Central memory CD4-positive, alpha-beta T cell (primary cell): ENCODE measurements around the gene ROBO1.
"Not testable (repeated sequence)": the region's sequence is repeated elsewhere in the genome, so short reads cannot be mapped to it uniquely, and the experiment has no call there.

Experiments used
- DNase-seq: peaks from one replicate; pipeline ENCODE4 v3.0.0; 2022

ROBO1 gene

GRCh38 chr3:78724859-78725258, 1042.9 kb downstream of the ROBO1 start:
- no peak for DNase-seq

GRCh38 chr3:78724364-78724763, 1043.4 kb downstream of the ROBO1 start:
- DNase-seq, result not testable (repeated sequence)

GRCh38 chr3:78721771-78722543, 1045.8 kb downstream of the ROBO1 start:
- DNase-seq, result no peak

GRCh38 chr3:78718707-78719106, 1049.1 kb downstream of the ROBO1 start:
- no peak for DNase-seq

GRCh38 chr3:78717041-78717440, 1050.8 kb downstream of the ROBO1 start:
- no peak for DNase-seq

- DNase-seq, result no peak
Measured at GRCh38 chr3:78712941-78713340, 1054.9 kb downstream of the ROBO1 start.

GRCh38 chr3:78712270-78712669, 1055.5 kb downstream of the ROBO1 start:
- no peak for DNase-seq

GRCh38 chr3:78708565-78709073, 1059.2 kb downstream of the ROBO1 start:
- DNase-seq, result no peak

GRCh38 chr3:78707609-78708008, 1060.2 kb downstream of the ROBO1 start:
- DNase-seq, result no peak

- no peak for DNase-seq
Measured at GRCh38 chr3:78706906-78707523, 1060.8 kb downstream of the ROBO1 start.

GRCh38 chr3:78703944-78704343, 1063.9 kb downstream of the ROBO1 start:
- DNase-seq, result no peak

GRCh38 chr3:78701537-78701936, 1066.3 kb downstream of the ROBO1 start:
- no peak for DNase-seq

GRCh38 chr3:78698431-78698830, 1069.4 kb downstream of the ROBO1 start:
- no peak for DNase-seq

GRCh38 chr3:78697426-78697825, 1070.4 kb downstream of the ROBO1 start:
- DNase-seq, result no peak

GRCh38 chr3:78690766-78691165, 1077.0 kb downstream of the ROBO1 start:
- no peak for DNase-seq

- no peak for DNase-seq
Measured at GRCh38 chr3:78689378-78689777, 1078.4 kb downstream of the ROBO1 start.

- DNase-seq, result no peak
Measured at GRCh38 chr3:78687520-78687919, 1080.3 kb downstream of the ROBO1 start.

GRCh38 chr3:78683284-78683683, 1084.5 kb downstream of the ROBO1 start:
- no peak for DNase-seq

GRCh38 chr3:78675119-78675805, 1092.5 kb downstream of the ROBO1 start:
- not testable (repeated sequence) for DNase-seq

- DNase-seq, result no peak
Measured at GRCh38 chr3:78670746-78671145, 1097.1 kb downstream of the ROBO1 start.

- DNase-seq, result no peak
Measured at GRCh38 chr3:78670094-78670493, 1097.7 kb downstream of the ROBO1 start.

- no peak for DNase-seq
Measured at GRCh38 chr3:78668302-78668701, 1099.5 kb downstream of the ROBO1 start.

GRCh38 chr3:78666470-78666800, 1101.4 kb downstream of the ROBO1 start:
- no peak for DNase-seq
